ENCODE data around the gene CCDC71.

- TF ChIP-seq CTCF (IDR thresholded peaks at IDR 0.05) (no peak), POLR2A (IDR thresholded peaks at IDR 0.05) (no peak)
These were observed 18.0 kb downstream of the CCDC71 start for GRCh38 chr3:49148159-49148558.
